ENCODE data around the gene COL5A1.

GRCh38 chr9:134719331-134719730, 77.7 kb downstream of the COL5A1 start:
- no peak for TF ChIP-seq PPARA (CRISPR knock-in tag; IDR thresholded peaks at IDR 0.05; ENCODE audit: borderline replicate concordance)
- no peak for TF ChIP-seq BACH2 (CRISPR knock-in tag; IDR thresholded peaks at IDR 0.05; ENCODE audit: borderline replicate concordance)
- TF ChIP-seq CREB5 (CRISPR knock-in tag; IDR thresholded peaks at IDR 0.05; ENCODE audit: low read depth): no peak
- no peak for TF ChIP-seq ZFP3 (CRISPR knock-in tag; IDR thresholded peaks at IDR 0.05)
- no peak for TF ChIP-seq ESRRG (CRISPR knock-in tag; IDR thresholded peaks at IDR 0.05)
- no peak for TF ChIP-seq RARB (CRISPR knock-in tag; IDR thresholded peaks at IDR 0.05)
- no peak for TF ChIP-seq PATZ1 (CRISPR knock-in tag; IDR thresholded peaks at IDR 0.05; ENCODE audit: borderline replicate concordance)
- no peak for TF ChIP-seq GLIS3 (CRISPR knock-in tag; IDR thresholded peaks at IDR 0.05)
- no peak for TF ChIP-seq SNAI2 (CRISPR knock-in tag; IDR thresholded peaks at IDR 0.05)
- no peak for TF ChIP-seq ZNF70 (CRISPR knock-in tag; IDR thresholded peaks at IDR 0.05)
- TF ChIP-seq ARNTL (CRISPR knock-in tag; IDR thresholded peaks at IDR 0.05; ENCODE audit: borderline replicate concordance, low read depth): no peak

All from SK-N-SH treated with all-trans-retinoic acid at 6 μM for 48 hours (cell line).